CD4-positive, alpha-beta memory T cell (primary cell): Measurements from ENCODE around the gene PRIM2. TPM values are rescaled to one million over a fixed set of nuclear protein-coding genes. Genes with fewer than 3 reads are reported as not detected.
"Not testable (repeated sequence)": the region's sequence is repeated elsewhere in the genome, so short reads cannot be mapped to it uniquely, and the experiment has no call there.

Experiments
- CTCF ChIA-PET: fragments of 350-600 bp; sonication (Branson Sonifier 250); formaldehyde crosslinking; loops from one replicate; lab custom pipeline; 2021; ENCODE audit warnings: inconsistent platforms; ENCODE audit not compliant: partially characterized antibody; lab: Charles Lee
- POLR2A ChIA-PET: fragments of 350-600 bp; sonication (Branson Sonifier 250); formaldehyde crosslinking; loops from one replicate; lab custom pipeline; 2021; ENCODE audit not compliant: partially characterized antibody; lab: Charles Lee
- DNase-seq, 5 donors: peaks; one replicate each; pipeline versions ENCODE4 v3.0.0 to v3.0.0-alpha.2; 2020 to 2022; ENCODE audit warnings: mixed read lengths in 1 of 5
- H3K27ac ChIP-seq: one replicate; pipeline ENCODE4 v1.7.0; 2013; ENCODE audit warnings: low read depth, low read length
- H3K27me3 ChIP-seq: 2 replicates; pipeline ENCODE4 v1.7.0; 2013; ENCODE audit warnings: mild to moderate bottlenecking, low read length, moderate library complexity; ENCODE audit not compliant: insufficient read depth
- H3K36me3 ChIP-seq: 2 replicates; pipeline ENCODE4 v1.7.0; 2013; ENCODE audit warnings: mild to moderate bottlenecking, low read length, moderate library complexity; ENCODE audit not compliant: insufficient read depth
- H3K4me1 ChIP-seq: 2 replicates; pipeline ENCODE4 v1.7.0; 2013; ENCODE audit warnings: mild to moderate bottlenecking, low read length, moderate library complexity; ENCODE audit not compliant: insufficient read depth
- H3K4me3 ChIP-seq, 2 donors: one replicate each; pipeline ENCODE4 v1.7.0; 2013; ENCODE audit warnings: low read length in 2 of 2, mild to moderate bottlenecking in 1 of 2
- H3K9me3 ChIP-seq, 2 donors: one replicate each; pipeline ENCODE4 v1.7.0; 2013; ENCODE audit warnings: low read length in 2 of 2, control low read depth in 1 of 2; ENCODE audit not compliant: control insufficient read depth in 1 of 2
- H3K27ac Mint-ChIP-seq, 7 donors: one replicate each; pipeline ENCODE4 v1.8.0; 2020 to 2021; ENCODE audit warnings: mixed read lengths in 7 of 7, mild to moderate bottlenecking in 6 of 7, inconsistent platforms in 3 of 7, moderate library complexity in 3 of 7
- H3K27me3 Mint-ChIP-seq, 2 donors: one replicate each; pipeline ENCODE4 v1.8.0; 2020 to 2021; ENCODE audit warnings: mixed read lengths in 2 of 2
- H3K36me3 Mint-ChIP-seq, 2 donors: one replicate each; pipeline ENCODE4 v1.8.0; 2020 to 2021; ENCODE audit warnings: mixed read lengths in 2 of 2, inconsistent platforms in 1 of 2, mild to moderate bottlenecking in 1 of 2
- H3K4me1 Mint-ChIP-seq, 4 donors: one replicate each; pipeline ENCODE4 v1.8.0; 2020 to 2021; ENCODE audit warnings: mixed read lengths in 4 of 4, mild to moderate bottlenecking in 1 of 4
- H3K4me3 Mint-ChIP-seq, 8 donors: one replicate each; pipeline ENCODE4 v1.8.0; 2020 to 2021; ENCODE audit warnings: mixed read lengths in 8 of 8, mild to moderate bottlenecking in 7 of 8, moderate library complexity in 6 of 8, inconsistent platforms in 3 of 8
- H3K9me3 Mint-ChIP-seq, 8 donors: one replicate each; pipeline ENCODE4 v1.8.0; 2020 to 2021; ENCODE audit warnings: mixed read lengths in 8 of 8, mild to moderate bottlenecking in 5 of 8, inconsistent platforms in 3 of 8, moderate library complexity in 1 of 8
- intact Hi-C: fragments of 100-400 bp; cut with micrococcal nuclease; formaldehyde crosslinking; loops from one replicate; pipeline ENCODE4 v1.15.1; 2023
- polyA plus RNA-seq, 2 donors: library from polyadenylated mRNA; unstranded; fragments of 300-500 nt; fragmentation: Illumina TruSeq; gene quantifications; one replicate each; pipeline ENCODE4 v1.2.3, GENCODE V29; 2021
- total RNA-seq, 2 experiments: library from RNA; stranded (reverse); gene quantifications; one replicate each; pipeline ENCODE4 v1.2.3, GENCODE V29; 2021

PRIM2 gene
- total and polyA plus RNA-seq, 4 experiments from 2014 or later, result 8.3 to 12.8 (median 10.4) TPM

GRCh38 chr6:57352596-57352995, 35.2 kb downstream of the PRIM2 start:
- CTCF ChIA-PET, H3K27ac Mint-ChIP-seq, intact Hi-C loops, H3K27me3 Mint-ChIP-seq, H3K4me3 ChIP-seq, H3K36me3 Mint-ChIP-seq, H3K4me1 ChIP-seq, POLR2A ChIA-PET, H3K27me3 ChIP-seq, H3K9me3 ChIP-seq, DNase-seq, H3K36me3 ChIP-seq, H3K4me3 Mint-ChIP-seq, H3K9me3 Mint-ChIP-seq, H3K27ac ChIP-seq: not testable (repeated sequence)
- H3K4me1 Mint-ChIP-seq, result peaks cover 9 to 14% (median 13%) of the 10 kb centered on the region in 4 donors

GRCh38 chr6:57358319-57358718, 40.9 kb downstream of the PRIM2 start:
- CTCF ChIA-PET, H3K9me3 ChIP-seq, POLR2A ChIA-PET, H3K36me3 ChIP-seq, H3K27me3 Mint-ChIP-seq, H3K36me3 Mint-ChIP-seq, H3K4me3 Mint-ChIP-seq, H3K27ac ChIP-seq, DNase-seq, intact Hi-C loops, H3K27me3 ChIP-seq, H3K4me1 ChIP-seq, H3K9me3 Mint-ChIP-seq, H3K4me1 Mint-ChIP-seq, H3K4me3 ChIP-seq: not testable (repeated sequence)
- H3K27ac Mint-ChIP-seq, result peak overlapping the region in 1 of 7 donors; percentile 43

DNA sequence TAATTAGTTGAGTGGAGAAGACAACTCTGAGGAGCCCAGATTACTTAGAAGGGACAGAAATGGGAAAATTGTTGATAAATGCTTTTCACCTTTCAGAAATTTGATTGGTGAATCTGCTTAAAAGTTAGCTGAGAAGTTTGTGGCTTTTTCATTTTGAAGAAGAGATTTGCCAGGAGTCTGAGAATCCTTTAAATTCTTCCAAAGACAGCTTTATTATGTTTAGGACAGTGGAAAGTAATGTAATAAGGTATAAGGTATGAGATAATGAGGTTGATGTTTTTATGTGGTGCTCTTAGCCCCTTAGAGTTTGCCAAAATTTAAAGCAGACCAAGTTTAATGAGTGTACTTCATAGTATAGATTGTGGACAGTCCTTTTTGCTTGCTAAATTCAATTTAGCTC, 42.3 kb downstream of the PRIM2 start:
- POLR2A ChIA-PET, H3K4me3 Mint-ChIP-seq, intact Hi-C loops, H3K27ac Mint-ChIP-seq, H3K27ac ChIP-seq, H3K4me1 ChIP-seq, CTCF ChIA-PET, H3K27me3 Mint-ChIP-seq, H3K36me3 Mint-ChIP-seq, H3K9me3 Mint-ChIP-seq, H3K9me3 ChIP-seq, H3K4me3 ChIP-seq, H3K27me3 ChIP-seq, H3K36me3 ChIP-seq, DNase-seq, H3K4me1 Mint-ChIP-seq: not testable (repeated sequence)

GRCh38 chr6:57362340-57362739, 44.9 kb downstream of the PRIM2 start:
- H3K4me1 Mint-ChIP-seq, POLR2A ChIA-PET, H3K27ac Mint-ChIP-seq, H3K4me1 ChIP-seq, H3K9me3 Mint-ChIP-seq, H3K27me3 ChIP-seq, H3K27ac ChIP-seq, H3K4me3 Mint-ChIP-seq, H3K36me3 Mint-ChIP-seq, H3K9me3 ChIP-seq, H3K36me3 ChIP-seq, CTCF ChIA-PET, H3K27me3 Mint-ChIP-seq, intact Hi-C loops, H3K4me3 ChIP-seq, DNase-seq: not testable (repeated sequence)

GRCh38 chr6:57365076-57365583, 47.7 kb downstream of the PRIM2 start:
- H3K4me1 Mint-ChIP-seq, result peaks cover 2 to 12% (median 7%) of the 10 kb centered on the region in 4 donors
- POLR2A ChIA-PET, H3K27me3 Mint-ChIP-seq, DNase-seq, H3K4me3 Mint-ChIP-seq, intact Hi-C loops, H3K36me3 ChIP-seq, H3K27ac ChIP-seq, H3K4me3 ChIP-seq, H3K27ac Mint-ChIP-seq, H3K9me3 ChIP-seq, H3K4me1 ChIP-seq, H3K27me3 ChIP-seq, CTCF ChIA-PET, H3K9me3 Mint-ChIP-seq, H3K36me3 Mint-ChIP-seq: not testable (repeated sequence)

DNA sequence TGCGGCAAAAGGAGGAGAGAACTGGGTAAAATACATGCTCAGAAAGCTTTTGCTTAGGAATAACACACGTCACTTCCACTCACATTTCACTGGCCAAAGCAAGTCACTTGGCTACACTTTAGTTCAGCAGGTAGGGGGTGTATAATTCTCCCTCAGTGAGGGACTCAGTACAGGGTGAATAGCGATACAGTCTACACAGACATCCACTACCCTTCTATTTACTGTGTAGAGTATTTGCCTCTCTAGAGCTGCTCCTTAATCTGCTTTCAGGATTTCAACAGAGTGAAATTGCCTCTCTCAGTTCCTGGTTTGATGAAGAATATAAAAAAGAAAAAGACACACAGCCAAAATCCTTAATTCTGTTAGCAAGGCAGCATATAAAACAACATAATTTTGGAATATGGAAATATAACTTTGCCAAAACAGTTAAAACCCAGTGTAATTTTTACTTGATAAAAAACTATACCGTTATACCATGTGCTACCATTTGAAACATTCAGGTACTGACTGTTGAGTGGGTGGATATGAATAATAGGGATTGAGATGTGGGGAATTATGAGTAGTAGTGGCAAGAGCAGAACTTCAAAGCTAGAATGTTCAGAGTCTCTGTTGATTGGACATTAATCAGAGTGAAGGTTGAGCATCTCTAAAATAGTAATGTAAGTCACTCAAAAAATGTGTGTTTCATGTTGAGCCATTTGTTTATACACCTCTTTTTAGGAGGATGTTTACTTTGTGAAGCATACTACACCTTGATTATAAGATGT, 51.7 kb downstream of the PRIM2 start:
- H3K4me1 ChIP-seq, intact Hi-C loops, POLR2A ChIA-PET, H3K9me3 Mint-ChIP-seq, H3K9me3 ChIP-seq, H3K27me3 Mint-ChIP-seq, H3K27ac ChIP-seq, H3K4me3 Mint-ChIP-seq, H3K27me3 ChIP-seq, CTCF ChIA-PET, DNase-seq, H3K4me3 ChIP-seq, H3K36me3 ChIP-seq: not testable (repeated sequence)
- H3K36me3 Mint-ChIP-seq, result peaks cover 7 to 17% of the 10 kb centered on the region in 2 donors
- H3K27ac Mint-ChIP-seq, result peak overlapping the region in 6 of 7 donors; percentile 26 to 61 (median 56)
- H3K4me1 Mint-ChIP-seq, result peaks cover 3 to 21% (median 6%) of the 10 kb centered on the region in 4 donors

- H3K9me3 Mint-ChIP-seq, H3K27me3 Mint-ChIP-seq, DNase-seq, H3K27ac ChIP-seq, H3K27me3 ChIP-seq, CTCF ChIA-PET, POLR2A ChIA-PET, H3K4me3 ChIP-seq, H3K4me1 ChIP-seq, H3K27ac Mint-ChIP-seq, H3K9me3 ChIP-seq, intact Hi-C loops, H3K4me3 Mint-ChIP-seq, H3K36me3 ChIP-seq: not testable (repeated sequence)
- Mint-ChIP-seq H3K36me3 (peaks cover 9 to 23% of the 10 kb centered on the region in 2 donors), H3K4me1 (peaks cover 2 to 21% (median 6%) of the 10 kb centered on the region in 4 donors)
Measured at GRCh38 chr6:57371779-57372178, 54.3 kb downstream of the PRIM2 start.
